Right atrium auricular region (tissue), 2 donors: ENCODE data around the gene TUBA1C. TPM values are rescaled to one million over a fixed set of nuclear protein-coding genes. Genes with fewer than 3 reads are reported as not detected.
"Not testable (repeated sequence)": the region's sequence is repeated elsewhere in the genome, so short reads cannot be mapped to it uniquely, and the experiment has no call there.

Experiments
- DNase-seq: peaks from one replicate; pipeline ENCODE4 v3.0.0-alpha.2; 2019; ENCODE audit warnings: low spot score
- H3K27ac ChIP-seq, 2 donors: fragments of 200-600 bp; sonication (generic); 1 replicate in 1 of 2; 2 replicates in 1 of 2; pipeline ENCODE4 v1.5.1; 2016 to 2019
- H3K27me3 ChIP-seq, 2 donors: fragments of 200-600 bp; sonication (generic); one replicate each; pipeline versions ENCODE4 v1.5.1 to v1.6.0; 2017 to 2019
- H3K36me3 ChIP-seq: fragments of 200-600 bp; sonication (generic); one replicate; pipeline ENCODE4 v1.5.1; 2016
- H3K4me1 ChIP-seq, 2 donors: fragments of 200-600 bp; sonication (generic); one replicate each; pipeline versions ENCODE4 v1.5.1 to v1.6.0; 2017 to 2019
- H3K4me3 ChIP-seq, 2 donors: fragments of 200-600 bp; sonication (generic); 1 replicate in 1 of 2; 2 replicates in 1 of 2; pipeline ENCODE4 v1.5.1; 2017 to 2019; ENCODE audit warnings: mild to moderate bottlenecking in 1 of 2, moderate library complexity in 1 of 2
- H3K9me3 ChIP-seq, 2 donors: fragments of 200-600 bp; sonication (generic); one replicate each; pipeline ENCODE4 v1.5.1; 2019
- CTCF ChIP-seq, 2 donors: fragments of 200-600 bp; sonication (generic); IDR thresholded peaks; one replicate each; pipeline ENCODE4 v1.5.1; 2019; ENCODE audit warnings: antibody characterized with exemption in 2 of 2
- total RNA-seq, 2 donors: library from RNA; depleted of rRNA; stranded (reverse); fragments of >200 nt; gene quantifications; one replicate each; pipeline ENCODE4 v1.1.0, GENCODE V29; 2016

The TUBA1C gene
- total RNA-seq, 2 donors from 2014 or later, result 64.4 to 145 TPM

- DNase-seq, result no peak
- no peak overlapping the region for H3K27ac ChIP-seq
- H3K27me3 ChIP-seq, result no peaks in the 10 kb centered on the region
- no peak for TF ChIP-seq CTCF (IDR thresholded peaks at IDR 0.05)
- H3K4me1 ChIP-seq, result no peaks in the 10 kb centered on the region
- H3K4me3 ChIP-seq, result no peak overlapping the region
- H3K9me3 ChIP-seq, result no peaks in the 10 kb centered on the region
- no peaks in the 10 kb centered on the region for H3K36me3 ChIP-seq
Observed at GRCh38 chr12:49244176-49244575, 20.7 kb upstream of the TUBA1C start.

GRCh38 chr12:49251357-49251756 lies 13.5 kb upstream of the TUBA1C start:
- H3K9me3 ChIP-seq, result no peaks in the 10 kb centered on the region
- no peak for DNase-seq
- H3K4me3 ChIP-seq, result no peak overlapping the region
- no peak overlapping the region for H3K27ac ChIP-seq
- TF ChIP-seq CTCF (IDR thresholded peaks at IDR 0.05), result no peak
- no peaks in the 10 kb centered on the region for H3K36me3 ChIP-seq
- H3K27me3 ChIP-seq, result no peaks in the 10 kb centered on the region
- H3K4me1 ChIP-seq, result no peaks in the 10 kb centered on the region

GRCh38 chr12:49253033-49253623 lies 11.8 kb upstream of the TUBA1C start:
- no peak overlapping the region for H3K4me3 ChIP-seq
- H3K4me1 ChIP-seq, result no peaks in the 10 kb centered on the region
- no peaks in the 10 kb centered on the region for H3K9me3 ChIP-seq
- TF ChIP-seq CTCF (IDR thresholded peaks at IDR 0.05), result no peak
- no peaks in the 10 kb centered on the region for H3K36me3 ChIP-seq
- no peak for DNase-seq
- H3K27me3 ChIP-seq, result no peaks in the 10 kb centered on the region
- H3K27ac ChIP-seq, result no peak overlapping the region

GRCh38 chr12:49255456-49255855 lies 9.4 kb upstream of the TUBA1C start:
- not testable (repeated sequence) for DNase-seq, H3K27me3 ChIP-seq, H3K27ac ChIP-seq, H3K9me3 ChIP-seq, H3K36me3 ChIP-seq, H3K4me1 ChIP-seq, H3K4me3 ChIP-seq

GRCh38 chr12:49255857-49256637 lies 8.8 kb upstream of the TUBA1C start:
- H3K9me3 ChIP-seq, result no peaks in the 10 kb centered on the region
- no peak for TF ChIP-seq CTCF (IDR thresholded peaks at IDR 0.05)
- H3K27me3 ChIP-seq, result no peaks in the 10 kb centered on the region
- H3K4me1 ChIP-seq, result peaks cover 0 to 14% of the 10 kb centered on the region in 2 donors
- no peak overlapping the region for H3K27ac ChIP-seq
- H3K4me3 ChIP-seq, result no peak overlapping the region
- H3K36me3 ChIP-seq, result no peaks in the 10 kb centered on the region
- no peak for DNase-seq

- not testable (repeated sequence) for H3K36me3 ChIP-seq, H3K9me3 ChIP-seq, H3K4me3 ChIP-seq, DNase-seq, H3K27ac ChIP-seq, H3K27me3 ChIP-seq
- H3K4me1 ChIP-seq, result peaks cover 0 to 14% of the 10 kb centered on the region in 2 donors
Observed at GRCh38 chr12:49257508-49258184, 7.2 kb upstream of the TUBA1C start.
